ENCODE results near the gene PROK1.
"Not testable (repeated sequence)": the region's sequence is repeated elsewhere in the genome, so short reads cannot be mapped to it uniquely, and the experiment has no call there.

PROK1 gene, protein sequence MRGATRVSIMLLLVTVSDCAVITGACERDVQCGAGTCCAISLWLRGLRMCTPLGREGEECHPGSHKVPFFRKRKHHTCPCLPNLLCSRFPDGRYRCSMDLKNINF

DNA sequence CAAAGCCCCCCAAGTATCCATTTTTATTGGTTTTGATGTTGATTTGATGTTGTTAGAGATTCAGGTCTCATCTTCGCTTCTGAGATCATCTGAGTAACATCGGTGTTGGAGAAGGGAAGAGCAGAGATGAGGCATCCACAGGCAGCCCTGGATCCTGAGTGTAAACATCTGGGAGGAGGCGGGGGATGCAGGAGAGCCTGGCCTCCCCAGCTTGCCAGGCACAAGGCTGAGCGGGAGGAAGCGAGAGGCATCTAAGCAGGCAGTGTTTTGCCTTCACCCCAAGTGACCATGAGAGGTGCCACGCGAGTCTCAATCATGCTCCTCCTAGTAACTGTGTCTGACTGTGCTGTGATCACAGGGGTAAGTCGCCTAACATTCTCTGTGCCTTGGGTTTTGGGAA, at the start of gene PROK1:
TSS of gene PROK1 (plus strand) at position 221 of the 400 bp plus-strand sequence. CDS start at position 289, 68 bp downstream.
- DNase-seq: no peak

DNA sequence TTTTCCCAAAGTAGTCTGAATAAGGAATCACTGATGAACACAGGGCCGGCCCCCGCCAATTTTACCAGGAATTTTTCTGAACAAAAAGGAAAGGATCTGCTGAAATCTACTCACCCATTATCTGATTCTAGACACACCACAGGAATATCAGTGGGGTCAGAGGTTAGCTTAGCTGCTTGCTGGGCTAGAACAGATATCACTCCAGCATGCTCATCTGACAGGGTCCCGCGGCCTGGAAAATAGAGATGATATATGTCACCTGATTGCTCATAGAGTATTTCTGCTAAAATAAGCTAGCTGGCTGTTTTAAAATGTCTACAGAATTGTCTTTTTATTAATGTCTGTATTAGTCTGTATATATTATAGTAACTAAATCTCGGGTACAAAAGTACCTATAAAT, 47.1 kb upstream of the PROK1 start:
- no peak for DNase-seq

DNA sequence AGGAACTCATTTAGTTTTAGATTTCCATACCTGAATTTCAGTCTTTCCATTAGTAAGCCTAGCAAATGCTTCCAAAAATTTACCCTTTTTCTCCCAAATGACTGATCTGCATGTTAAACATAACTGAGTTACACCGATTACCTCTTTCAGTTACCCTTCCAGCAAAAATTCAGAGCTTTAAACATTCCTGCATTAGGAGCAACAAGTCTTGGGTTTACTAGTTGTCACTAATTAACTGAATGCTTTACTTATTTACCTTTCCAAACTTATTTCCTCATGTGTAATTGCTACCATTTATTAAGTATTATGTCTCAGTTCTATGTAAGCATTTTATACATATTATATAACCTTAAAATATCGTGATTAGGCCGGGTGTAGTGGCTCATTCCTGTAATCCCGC, 46.5 kb upstream of the PROK1 start:
- no peak for DNase-seq

DNA sequence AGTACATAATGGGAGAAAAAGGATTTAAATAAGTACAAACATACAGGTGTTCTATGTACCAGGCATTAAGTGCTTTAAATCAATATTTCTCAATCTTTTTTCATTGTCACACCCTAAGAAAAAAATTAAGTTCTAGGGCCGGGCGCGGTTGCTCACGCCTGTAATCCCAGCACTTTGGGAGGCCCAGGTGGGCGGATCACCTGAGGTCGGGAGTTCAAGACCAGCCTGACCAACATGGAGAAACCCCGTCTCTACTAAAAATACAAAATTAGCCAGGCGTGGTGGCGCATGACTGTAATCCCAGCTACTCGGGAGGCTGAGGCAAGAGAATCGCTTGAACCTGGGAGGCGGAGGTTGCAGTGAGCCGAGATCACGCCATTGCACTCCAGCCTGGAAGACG, 44.5 kb upstream of the PROK1 start:
- not testable (repeated sequence) for DNase-seq

DNA sequence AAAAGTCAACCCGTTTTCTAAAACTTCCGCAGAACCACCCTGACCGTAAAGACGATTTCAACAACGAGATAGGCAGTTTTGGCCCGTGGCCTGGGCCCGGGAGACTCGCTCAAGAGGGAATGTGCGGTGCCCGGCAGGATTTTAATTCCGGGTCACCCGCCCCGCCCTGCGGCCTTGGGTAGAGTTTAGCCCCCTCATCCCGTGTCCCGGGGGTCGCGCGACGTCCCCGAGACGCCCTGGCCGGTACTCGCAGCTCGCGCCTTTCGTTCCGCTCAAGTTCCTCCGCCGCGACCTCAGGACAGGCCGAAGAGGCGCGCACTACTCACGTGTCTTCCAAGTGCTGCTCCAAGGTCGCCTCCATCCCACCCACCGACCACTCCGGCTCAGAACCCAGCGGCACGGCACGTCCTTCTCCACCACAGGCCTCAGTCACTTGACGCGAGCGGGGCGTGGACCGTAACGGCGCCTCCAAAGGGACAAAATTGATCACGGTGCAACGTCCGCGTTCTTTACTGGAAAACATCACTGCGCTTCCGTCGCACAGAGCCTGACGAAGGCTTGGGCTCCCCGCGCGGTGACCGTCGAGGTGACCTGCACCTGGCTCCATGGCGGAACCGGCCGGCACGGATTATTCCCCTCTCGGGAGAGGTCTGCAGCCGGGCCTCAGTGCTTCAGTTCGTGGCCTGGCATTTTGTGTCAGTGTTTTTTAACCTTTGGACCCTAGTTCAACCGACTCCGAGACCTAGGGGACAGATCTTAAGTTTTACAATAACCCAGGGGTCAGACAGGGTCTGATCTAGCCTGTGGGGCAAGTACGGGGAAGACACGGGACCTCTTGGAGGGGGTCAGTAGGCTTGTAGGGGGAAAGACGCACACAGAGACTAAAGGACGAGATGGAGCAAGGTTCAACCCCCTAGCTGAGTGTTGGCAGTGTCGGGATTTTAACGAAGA, 43.4 kb upstream of the PROK1 start, which contains the start of gene LAMTOR5:
TSS of gene LAMTOR5 (minus strand) at position 435 of the 951 bp plus-strand sequence. CDS start at position 361, 74 bp downstream.
- DNase-seq: peak; percentile 20 to 47

DNA sequence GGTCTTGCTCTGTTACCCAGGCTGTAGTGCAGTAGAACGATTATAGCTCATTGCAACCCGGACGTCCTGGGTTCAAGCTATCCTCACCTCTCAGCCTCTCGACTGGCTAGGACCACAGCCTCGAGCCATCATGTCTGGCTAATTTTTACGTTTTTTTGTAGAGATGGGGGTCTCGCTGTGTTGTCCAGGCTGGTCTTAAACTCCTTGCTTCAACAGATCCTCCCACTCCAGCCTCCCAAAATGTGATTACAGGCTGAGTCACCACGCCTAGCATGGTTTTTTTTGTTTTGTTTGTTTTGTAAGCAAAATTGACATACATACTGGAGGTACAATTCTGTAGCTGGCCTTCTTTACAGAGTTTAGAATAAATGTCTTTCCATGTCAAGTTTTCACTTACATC, 42.5 kb upstream of the PROK1 start:
- DNase-seq: no peak

DNA sequence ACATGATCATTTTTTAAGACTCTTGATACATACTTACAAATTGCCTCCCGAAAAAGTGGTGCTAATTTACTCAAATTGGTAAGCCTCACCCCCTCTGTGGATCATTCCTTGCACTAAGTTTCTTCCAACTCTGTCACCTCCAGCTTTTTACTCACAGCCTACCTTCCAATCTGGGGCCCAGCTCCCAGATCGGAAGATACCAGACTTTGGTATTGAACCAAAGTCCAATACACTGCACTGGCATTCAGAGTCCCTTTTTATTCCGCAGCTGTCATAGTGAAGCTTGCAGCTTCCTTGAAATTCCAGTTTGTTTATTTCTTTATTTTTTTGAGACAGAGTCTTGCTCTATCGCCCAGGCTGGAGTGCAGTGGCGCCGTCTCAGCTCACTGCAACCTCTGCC, 41.6 kb upstream of the PROK1 start:
- DNase-seq: no peak

DNA sequence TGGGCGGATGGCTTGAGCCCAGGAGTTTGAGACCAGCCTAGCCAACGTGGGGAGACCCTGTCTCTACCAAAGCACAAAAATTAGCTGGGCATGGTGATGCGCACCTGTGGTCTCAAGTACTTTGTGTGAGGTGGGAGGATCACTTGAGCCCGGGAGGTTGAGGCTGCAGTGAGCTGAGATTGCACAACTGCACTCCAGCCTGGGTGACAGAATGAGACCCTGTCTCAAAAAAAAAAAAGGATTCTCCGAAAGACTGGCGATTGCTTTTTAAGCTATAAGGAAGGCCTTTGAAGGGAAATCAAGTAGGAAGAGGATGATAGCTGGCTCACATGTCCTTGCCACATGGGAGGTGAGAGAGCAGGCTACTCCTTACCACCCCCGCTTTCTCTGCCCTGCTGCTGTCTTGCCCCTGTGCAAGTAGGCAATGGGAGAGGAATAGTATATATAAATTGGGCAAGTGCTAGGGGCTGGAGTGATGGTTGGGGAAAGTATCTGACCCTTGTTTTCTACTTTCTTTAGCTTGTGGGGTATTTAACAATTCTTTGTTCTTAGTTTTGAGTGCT, 39.7 kb upstream of the PROK1 start:
- DNase-seq: no peak

DNA sequence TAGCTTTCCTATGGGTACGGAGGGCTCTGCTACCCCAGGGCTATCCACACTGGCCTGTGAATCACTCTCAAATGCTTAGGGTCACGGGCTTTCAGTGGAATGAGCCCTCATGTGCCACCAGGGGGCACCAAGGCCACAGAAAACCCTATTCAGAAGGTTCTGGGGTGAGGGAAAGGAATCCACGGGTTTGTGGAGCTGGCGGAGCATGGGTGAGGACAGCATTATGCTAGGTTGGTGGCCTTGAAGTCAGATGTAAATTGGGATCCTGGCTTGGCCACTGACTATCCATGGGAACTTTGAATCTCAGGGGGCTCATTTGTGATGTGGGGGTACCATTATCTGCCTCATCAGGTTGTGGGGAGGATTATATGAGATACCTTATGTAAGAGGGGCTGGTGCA, 38.4 kb upstream of the PROK1 start:
- peak in 1 of 2 experiments; percentile 62 for DNase-seq

DNA sequence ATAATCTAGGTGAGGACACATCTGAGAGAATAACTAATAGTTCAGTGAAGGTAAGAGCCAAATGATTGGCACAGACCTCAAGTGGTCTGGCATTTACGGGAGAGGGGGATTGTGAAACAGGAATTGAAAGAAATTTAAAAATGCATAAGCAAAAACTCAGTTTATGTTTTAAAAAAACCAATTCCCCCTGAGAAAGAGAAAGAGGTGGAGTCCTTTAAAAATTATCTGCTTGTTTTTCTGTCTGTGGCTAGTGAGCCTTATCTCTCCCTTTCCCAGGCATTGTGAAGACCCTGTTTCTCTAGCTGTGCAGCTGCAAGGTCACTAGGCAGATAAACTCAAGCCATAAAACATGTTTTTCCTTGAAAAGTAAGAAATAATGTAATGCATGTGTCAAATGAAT, 37.9 kb upstream of the PROK1 start:
- DNase-seq: not testable (repeated sequence)

DNA sequence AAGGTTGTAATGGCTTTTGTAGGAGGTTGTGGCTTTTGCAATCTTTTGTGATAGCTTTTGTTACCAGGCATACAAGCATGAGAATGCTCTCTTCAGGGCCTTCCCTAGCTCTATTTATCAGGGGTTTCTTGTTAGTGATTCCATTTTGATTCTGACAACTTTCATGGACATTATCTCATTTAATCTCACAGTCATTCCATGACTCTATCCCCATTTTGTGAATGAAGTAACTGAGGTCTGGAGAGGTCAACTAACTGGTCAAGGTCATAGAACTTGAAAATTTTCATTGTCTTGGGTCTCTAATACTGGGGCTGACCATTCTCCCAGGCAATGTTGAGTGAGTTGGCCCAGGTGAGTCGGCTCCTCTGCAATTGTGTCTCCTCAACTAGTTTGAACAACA, 32.2 kb upstream of the PROK1 start:
- DNase-seq: no peak

DNA sequence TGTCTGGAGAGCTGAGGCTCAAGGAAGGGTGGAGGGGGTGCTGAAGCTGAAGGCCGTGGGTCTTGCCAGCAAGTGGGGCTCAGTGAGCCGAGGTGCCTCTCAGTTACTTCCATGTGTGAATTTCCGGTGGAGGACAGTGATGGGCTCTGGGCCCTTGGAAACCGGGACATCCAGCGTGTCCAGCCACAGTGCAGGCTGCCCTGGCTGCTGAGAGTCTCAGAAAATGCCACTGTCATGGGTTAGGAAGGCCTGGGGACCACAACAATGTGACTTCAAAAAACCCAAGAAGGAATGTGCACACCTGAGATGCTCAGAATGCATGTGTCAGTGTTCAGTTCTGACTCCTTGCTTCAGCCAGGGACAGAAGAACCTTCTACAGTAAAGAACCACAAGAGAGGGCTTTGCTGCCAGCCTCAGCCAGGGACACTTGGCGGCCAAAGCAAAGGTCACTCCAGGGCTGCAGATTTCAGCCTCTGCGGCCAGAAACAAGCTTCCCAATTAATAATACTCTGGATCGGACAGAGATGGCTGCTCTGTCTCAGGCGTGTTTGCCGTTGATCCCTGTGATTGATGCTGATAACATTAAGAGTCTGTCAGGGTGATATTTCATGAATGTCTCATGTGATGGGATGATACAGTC, 30.8 kb upstream of the PROK1 start:
- no peak for DNase-seq

DNA sequence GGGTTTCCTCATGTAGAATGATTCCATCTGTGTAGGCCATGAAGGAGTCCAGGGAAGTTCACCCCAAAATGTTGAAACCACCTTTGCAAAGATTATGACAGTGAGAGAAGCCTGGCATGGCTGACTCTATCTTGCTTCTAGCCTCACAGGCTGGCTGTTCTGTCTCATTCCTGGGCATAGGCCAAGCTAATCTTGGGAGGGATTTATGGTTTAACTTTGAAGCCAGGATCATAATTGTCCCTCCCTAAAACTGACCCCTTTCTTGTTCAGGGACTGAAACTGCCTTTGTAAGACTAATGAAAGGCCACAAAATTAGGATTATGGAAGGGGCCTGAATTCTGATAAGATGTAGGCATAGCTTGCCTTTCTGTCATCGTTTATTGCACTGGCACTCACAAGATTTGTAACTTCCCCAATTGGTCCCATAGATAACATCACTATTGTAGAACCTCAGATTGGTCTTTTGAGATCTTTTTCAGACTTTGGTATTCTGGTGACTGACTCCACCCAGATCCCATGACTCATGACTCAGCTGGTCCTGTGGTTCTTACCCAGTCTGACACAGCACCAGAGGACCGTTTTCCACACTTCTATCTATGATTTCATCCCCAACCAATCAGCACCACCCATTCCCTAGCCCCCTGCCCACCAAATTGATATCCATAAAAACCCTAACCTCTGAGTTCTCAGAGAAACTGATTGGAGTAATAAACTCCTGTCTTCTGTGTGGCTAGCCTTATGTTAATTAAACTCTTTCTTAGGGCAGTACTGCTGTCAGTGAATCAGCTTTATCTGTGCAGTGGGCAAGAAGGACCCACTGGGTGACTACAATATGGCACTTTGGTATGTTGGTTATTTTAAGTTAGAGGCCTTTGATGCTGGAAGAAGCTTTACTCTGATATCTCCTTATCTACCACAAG, 29.8 kb upstream of the PROK1 start:
- no peak for DNase-seq

DNA sequence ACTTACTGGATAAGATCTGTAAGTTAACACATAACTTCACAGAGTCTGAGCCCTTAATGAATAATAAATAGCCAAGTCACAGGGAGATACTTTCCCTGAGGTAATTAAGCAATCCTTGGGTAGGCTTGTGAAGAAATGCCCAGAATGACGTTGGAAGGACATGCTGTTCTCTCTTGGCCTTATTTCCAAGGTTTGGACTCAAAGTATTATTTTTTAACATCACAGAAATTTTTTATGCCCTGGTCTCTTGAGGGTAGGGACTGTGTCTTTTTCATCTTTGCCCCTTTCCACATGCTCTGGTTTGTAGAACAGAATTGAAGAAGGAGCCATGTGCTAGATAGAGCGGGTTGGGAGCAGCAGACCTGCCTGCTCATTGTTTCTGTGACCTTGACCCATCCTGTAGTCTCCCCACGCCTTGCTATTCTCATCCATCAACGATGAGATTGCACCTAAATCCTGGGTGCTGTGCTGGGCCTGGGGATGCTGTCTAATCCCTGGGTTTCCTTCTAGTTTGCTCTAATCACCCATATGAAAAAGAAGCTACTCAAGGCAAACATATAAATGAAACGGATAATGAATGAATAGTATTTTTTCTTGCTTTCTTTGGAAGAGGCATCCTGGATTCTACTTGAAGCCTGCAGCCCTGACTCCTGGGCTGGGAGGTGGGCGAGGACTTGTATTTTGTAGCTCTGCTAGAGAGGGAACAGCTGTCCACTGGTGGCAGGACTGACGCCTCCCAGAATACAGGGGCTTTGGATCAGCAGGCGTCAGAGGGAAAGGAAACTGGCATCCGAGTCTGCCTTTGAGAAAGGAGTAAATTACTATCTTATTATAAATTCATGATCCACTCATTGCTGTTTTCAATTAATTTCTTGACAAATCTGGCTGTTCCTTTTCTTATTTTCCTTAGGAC, 26.0 kb upstream of the PROK1 start:
- no peak for DNase-seq

DNA sequence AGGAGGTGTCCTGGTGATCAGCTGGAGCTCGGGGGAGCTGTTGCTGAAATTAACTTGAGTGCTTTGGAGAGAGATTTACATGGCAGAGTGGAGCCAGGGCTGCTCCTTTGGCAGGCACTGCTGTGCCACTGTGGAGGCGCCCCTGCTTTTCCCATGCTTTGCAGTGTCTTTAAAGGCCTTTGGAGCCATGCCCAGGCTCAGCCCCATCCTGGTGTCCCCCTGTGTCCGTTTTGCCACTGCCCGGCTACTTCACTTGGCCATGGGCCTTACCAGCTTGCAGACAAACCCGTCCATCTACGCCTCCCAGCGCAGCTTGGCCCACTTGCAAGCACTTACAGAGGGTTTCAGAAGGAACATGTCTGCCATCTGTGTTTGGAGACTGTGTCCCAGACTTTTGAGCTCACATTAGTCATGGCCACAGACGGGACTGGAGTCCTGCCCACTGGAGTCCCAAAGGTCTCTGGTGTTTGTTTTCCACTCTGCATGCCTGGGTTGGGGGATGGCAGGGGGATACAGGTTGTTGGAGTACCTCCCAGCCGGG, 25.3 kb upstream of the PROK1 start:
- peak; percentile 13 to 44 for DNase-seq

DNA sequence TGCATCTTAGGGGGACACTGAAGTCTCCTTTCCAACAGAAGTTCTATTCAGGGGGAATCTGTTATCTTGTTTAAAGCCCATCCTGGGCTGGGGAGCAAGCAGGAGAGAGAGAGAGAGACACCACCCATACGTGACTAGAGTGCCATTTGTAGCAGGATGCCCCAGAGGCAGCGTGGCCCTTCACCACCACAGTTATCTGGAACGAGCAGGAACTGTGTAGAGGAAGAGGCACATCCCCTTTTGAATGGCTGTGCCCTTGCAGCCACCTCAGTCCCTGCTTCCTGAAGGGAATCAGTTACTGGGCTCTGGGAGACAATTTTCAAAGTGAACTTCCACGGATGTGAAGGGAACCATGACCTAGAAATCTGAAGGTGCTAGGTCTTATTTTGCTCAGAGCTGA, 24.1 kb upstream of the PROK1 start:
- no peak for DNase-seq

DNA sequence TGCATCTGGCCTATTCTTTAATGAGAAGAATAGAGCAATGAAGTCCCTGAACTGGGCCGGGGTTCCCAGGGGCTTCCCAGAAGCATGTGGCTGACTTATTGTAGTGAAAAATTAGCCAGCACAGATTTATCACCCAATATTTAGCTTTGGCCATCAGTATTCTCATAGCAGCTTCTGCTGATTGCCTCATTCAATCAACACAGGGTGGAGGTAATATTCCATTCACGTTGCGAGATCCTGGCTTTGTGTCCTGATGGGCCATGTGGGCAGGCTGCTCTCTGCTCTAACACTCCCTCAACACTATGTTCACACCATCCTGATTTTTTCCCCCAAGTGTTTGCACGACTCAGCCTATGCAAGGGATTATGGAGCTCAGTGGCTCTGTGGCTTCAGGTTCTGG, 22.0 kb upstream of the PROK1 start:
- DNase-seq: no peak

DNA sequence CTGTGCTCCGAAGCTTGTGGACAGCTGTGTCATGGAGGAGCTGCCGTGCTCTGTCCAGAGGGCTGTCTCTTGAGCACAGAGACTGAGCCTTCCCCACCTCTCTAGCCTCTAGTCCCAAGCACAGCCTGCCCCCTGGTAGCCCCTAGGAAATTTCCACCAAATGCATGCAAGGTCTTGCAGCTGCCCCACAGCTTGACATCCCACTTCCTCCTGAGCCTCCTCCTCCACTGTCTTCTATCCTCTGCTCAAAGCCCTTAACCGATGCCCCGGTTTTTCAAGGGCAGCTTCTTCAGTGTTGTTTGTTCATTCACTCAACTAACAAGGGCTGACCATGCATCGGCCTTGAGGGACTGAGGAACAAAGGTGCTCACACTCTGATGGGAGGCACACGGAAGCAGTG, 20.6 kb upstream of the PROK1 start:
- DNase-seq: no peak

DNA sequence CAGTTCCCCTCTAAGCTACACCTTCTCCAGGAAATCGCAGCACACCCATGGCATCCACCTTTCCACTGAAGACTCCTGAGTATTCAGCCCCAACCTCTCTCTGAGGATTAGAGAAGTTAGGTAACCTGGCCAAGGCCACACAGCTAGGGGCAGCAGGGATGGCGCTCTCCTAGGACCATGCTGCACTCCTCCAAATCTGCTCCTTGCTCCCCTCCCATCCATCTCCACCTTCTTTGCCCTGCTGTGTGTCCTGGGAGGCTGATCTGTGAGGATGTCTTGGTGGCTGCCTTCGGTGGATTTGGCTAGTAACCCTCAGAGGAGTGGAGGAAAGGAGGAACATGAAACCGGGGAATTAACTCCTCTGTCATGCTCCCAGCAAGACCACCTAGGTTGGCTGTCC, 20.0 kb upstream of the PROK1 start:
- no peak for DNase-seq

DNA sequence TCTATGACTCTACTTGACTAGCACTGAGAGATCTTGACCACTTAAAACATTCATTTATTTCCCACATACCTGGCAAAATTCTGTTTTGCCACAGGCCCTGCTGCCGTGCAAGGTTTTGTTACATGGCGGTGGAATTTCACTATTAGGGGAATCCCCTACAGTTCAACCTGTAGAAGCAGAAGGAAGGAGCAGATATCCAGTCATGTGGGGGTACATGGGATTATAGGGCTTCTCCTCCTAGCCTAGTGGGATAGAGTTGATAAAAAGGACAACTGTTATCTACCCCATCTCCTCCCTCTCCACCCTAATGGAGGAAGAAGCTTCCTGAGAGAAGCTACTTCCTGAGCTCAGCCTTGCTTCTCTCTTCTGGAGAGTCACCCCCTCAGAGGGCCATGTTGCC, 17.7 kb upstream of the PROK1 start:
- DNase-seq: no peak

DNA sequence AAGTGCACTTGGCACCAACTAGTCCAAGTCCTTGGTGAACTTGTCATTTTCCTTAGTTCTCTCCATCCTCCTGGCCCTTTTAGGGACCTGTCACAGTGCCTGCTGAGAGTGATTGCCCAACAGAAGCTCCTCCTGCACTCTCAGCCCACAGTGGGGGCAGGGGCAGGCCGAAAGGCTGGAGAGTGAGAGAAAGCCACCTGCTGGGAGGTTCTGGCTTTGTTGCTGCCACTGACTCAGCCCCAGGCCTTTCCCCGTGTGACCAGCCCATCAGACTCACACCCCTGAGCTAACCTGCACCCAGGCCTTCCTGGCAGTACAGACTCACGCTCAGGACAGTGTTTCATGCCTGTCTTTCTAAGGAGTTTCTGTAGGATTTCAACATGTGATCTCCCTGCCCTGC, 17.1 kb upstream of the PROK1 start:
- no peak for DNase-seq
